Memory B cell (primary cell): ENCODE data around the gene CACNB3.

ENCODE experiments used
- ATAC-seq: fragments of 150-1000 bp; cut with Tn5 transposase; 2 replicates; pipeline ENCODE4 v1.10.0; 2021; ENCODE audit warnings: low read depth, mild to moderate bottlenecking, moderate library complexity
- DNase-seq, 2 donors: peaks; one replicate each; pipeline ENCODE4 v3.0.0; 2022; ENCODE audit warnings: low spot score in 2 of 2
- H3K27ac Mint-ChIP-seq: one replicate; pipeline ENCODE4 v1.8.0; 2022; ENCODE audit warnings: mild to moderate bottlenecking, moderate library complexity, mixed read lengths
- H3K27me3 Mint-ChIP-seq: one replicate; pipeline ENCODE4 v1.8.0; 2022; ENCODE audit warnings: mixed read lengths
- H3K36me3 Mint-ChIP-seq: one replicate; pipeline ENCODE4 v1.8.0; 2022; ENCODE audit warnings: mild to moderate bottlenecking, mixed read lengths
- H3K4me1 Mint-ChIP-seq: one replicate; pipeline ENCODE4 v1.8.0; 2022; ENCODE audit warnings: mixed read lengths
- H3K4me3 Mint-ChIP-seq: one replicate; pipeline ENCODE4 v1.8.0; 2022; ENCODE audit warnings: mild to moderate bottlenecking, moderate library complexity, mixed read lengths
- H3K9me3 Mint-ChIP-seq: one replicate; pipeline ENCODE4 v1.8.0; 2022; ENCODE audit warnings: mixed read lengths

CACNB3 gene

GRCh38 chr12:48817873-48818830, at the start of gene CACNB3:
Gene CACNB3 (plus strand): TSS chr12:48818496. CDS start chr12:48818930, 434 bp downstream.
- Mint-ChIP-seq H3K27me3 (peaks cover 12% of the 10 kb centered on the region), H3K9me3 (no peaks in the 10 kb centered on the region), H3K4me1 (peaks cover 30% of the 10 kb centered on the region), H3K27ac (no peak within 1 kb of the TSS), H3K36me3 (no peaks in the 10 kb centered on the region), H3K4me3 (peak within 1 kb of the TSS; percentile 91)
- DNase-seq: peak; percentile 38 to 62
- peak; percentile 59 for ATAC-seq

DNA sequence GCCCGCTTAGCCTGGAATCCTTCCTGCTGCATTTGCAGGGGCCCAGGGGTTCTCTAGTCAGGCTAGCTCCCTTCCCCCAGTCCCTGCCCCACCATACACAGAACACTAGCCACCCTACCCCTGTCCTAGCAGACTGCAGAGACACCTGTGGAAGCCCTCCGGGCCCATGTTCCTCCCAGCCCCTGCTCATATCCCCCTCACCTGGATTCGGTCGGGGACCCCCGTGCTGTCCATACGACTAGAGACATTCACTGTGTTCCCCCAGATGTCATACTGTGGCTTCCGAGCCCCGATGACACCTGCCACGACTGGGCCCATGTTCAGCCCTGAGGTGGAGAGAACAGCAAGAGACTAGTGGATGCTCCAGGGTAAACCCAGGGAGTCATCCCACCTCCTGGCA, 49.6 kb upstream of the CACNB3 start:
- H3K4me1 Mint-ChIP-seq: peaks cover 10% of the 10 kb centered on the region
- DNase-seq (no peak), ATAC-seq (no peak)
- H3K9me3 Mint-ChIP-seq: no peaks in the 10 kb centered on the region
- no peak overlapping the region for H3K4me3 Mint-ChIP-seq
- H3K36me3 Mint-ChIP-seq: no peaks in the 10 kb centered on the region
- no peak overlapping the region for H3K27ac Mint-ChIP-seq
- H3K27me3 Mint-ChIP-seq: peaks cover 6% of the 10 kb centered on the region

DNA sequence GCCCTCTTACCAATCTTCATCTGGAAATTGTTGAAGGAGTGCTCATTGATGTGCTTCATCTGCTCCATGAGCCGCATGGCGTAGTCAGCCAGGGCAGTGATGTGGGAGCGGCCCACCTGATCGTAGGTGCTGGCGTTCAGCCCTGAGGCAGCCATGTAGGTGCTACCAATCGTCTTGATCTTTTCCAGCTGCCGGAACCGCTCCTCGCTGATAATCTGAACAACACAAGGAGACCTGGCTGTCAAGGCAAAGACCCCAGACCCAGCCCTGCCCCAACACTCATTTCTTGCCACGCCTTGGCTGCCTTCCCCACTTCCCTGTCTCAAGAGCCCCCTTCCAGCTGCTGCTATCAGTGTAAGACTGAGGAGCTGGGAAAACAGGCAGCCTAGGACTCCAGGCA, 47.5 kb upstream of the CACNB3 start:
- no peak for DNase-seq
- H3K27ac Mint-ChIP-seq: no peak overlapping the region
- H3K4me1 Mint-ChIP-seq: peaks cover 2% of the 10 kb centered on the region
- H3K9me3 Mint-ChIP-seq: no peaks in the 10 kb centered on the region
- no peak for ATAC-seq
- H3K27me3 Mint-ChIP-seq: peaks cover 4% of the 10 kb centered on the region
- no peak overlapping the region for H3K4me3 Mint-ChIP-seq
- no peaks in the 10 kb centered on the region for H3K36me3 Mint-ChIP-seq

GRCh38 chr12:48771588-48772112, 46.6 kb upstream of the CACNB3 start:
- Mint-ChIP-seq H3K27me3 (peaks cover 4% of the 10 kb centered on the region), H3K27ac (no peak overlapping the region), H3K36me3 (no peaks in the 10 kb centered on the region), H3K9me3 (no peaks in the 10 kb centered on the region), H3K4me3 (no peak overlapping the region), H3K4me1 (no peaks in the 10 kb centered on the region)
- no peak for ATAC-seq
- no peak for DNase-seq

GRCh38 chr12:48773686-48774085, 44.6 kb upstream of the CACNB3 start:
- H3K36me3 Mint-ChIP-seq: no peaks in the 10 kb centered on the region
- DNase-seq: no peak
- no peak for ATAC-seq
- H3K27ac Mint-ChIP-seq: no peak overlapping the region
- no peak overlapping the region for H3K4me3 Mint-ChIP-seq
- no peaks in the 10 kb centered on the region for H3K4me1 Mint-ChIP-seq
- peaks cover 6% of the 10 kb centered on the region for H3K27me3 Mint-ChIP-seq
- H3K9me3 Mint-ChIP-seq: no peaks in the 10 kb centered on the region

DNA sequence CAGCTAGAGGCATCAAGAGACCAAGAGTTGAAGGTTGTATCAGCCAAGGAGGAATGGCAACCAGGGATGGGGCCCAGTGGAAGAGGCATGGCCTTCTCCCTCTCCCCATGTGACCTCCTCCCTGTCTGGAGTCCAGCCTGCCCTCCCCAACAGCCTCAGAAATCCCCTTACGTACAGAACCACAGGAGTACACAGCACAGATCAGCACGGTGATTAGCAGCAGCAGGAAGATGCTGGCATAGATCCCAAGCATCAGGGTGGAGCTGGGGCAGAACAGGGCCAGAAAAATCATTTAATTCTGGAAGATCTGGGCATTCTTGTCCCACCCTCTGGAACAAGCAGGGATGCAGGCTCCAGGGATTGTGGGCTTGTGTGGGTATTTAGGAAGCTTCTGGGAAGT, 43.8 kb upstream of the CACNB3 start:
- Mint-ChIP-seq H3K4me1 (no peaks in the 10 kb centered on the region), H3K9me3 (no peaks in the 10 kb centered on the region), H3K27me3 (peaks cover 4% of the 10 kb centered on the region), H3K36me3 (no peaks in the 10 kb centered on the region), H3K27ac (peak overlapping the region; percentile 15), H3K4me3 (no peak overlapping the region)
- DNase-seq (no peak), ATAC-seq (no peak)

DNA sequence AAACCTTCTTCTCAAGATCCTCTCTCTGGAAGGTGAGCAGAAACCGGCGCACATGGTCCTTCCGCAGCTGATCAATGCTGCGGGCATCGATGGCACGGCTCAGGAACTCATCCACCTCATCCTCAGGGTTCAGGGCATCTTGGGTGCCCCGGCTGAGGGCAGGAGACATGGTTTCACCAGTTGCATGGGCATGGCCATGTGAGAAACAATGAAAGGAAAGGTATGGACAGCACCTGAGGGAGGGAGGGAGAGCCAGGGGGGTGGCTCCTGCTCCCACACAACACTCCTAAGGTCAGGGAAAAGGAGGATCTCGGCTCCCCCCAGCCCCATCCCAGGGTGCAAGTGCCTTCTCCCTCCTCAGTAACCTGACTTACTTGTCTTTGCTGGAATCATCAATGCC, 43.0 kb upstream of the CACNB3 start:
- H3K36me3 Mint-ChIP-seq: no peaks in the 10 kb centered on the region
- no peak overlapping the region for H3K27ac Mint-ChIP-seq
- no peak overlapping the region for H3K4me3 Mint-ChIP-seq
- no peak for DNase-seq
- no peak for ATAC-seq
- peaks cover 4% of the 10 kb centered on the region for H3K27me3 Mint-ChIP-seq
- H3K4me1 Mint-ChIP-seq: no peaks in the 10 kb centered on the region
- no peaks in the 10 kb centered on the region for H3K9me3 Mint-ChIP-seq

DNA sequence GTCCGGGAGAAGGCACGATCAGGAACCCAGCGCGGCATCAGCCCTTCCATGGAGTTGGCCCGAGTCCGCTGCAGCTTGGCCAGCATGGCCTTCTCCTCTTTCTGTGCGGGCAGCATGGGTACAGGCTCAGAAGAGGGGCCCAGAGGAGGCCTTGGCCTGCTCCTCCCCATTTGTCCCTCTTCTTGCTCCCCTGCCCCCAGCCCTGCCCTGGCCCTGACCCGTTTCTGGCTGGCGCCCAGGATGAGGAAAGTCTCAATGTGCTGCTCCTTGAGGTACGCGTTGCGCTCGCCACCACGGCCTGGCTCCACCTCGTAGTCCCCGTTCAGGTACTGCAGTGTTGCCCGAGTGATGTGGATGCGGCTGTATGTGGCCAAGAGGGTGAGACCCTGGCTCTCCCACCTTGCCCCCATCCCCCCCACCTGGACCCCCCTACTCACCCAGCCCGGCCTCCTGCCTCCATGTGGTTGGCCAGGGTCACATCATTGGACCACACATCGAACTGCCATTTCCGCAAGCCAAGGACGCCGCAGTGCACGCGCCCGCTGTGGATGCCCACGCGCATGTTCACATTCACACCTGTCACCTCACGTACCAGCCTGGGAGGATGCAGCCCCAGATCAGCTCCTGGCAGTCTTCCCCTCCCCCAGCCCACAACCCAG, 42.2 kb upstream of the CACNB3 start:
- DNase-seq (no peak), ATAC-seq (no peak)
- Mint-ChIP-seq H3K27me3 (peaks cover 4% of the 10 kb centered on the region), H3K9me3 (no peaks in the 10 kb centered on the region), H3K27ac (no peak overlapping the region), H3K36me3 (no peaks in the 10 kb centered on the region), H3K4me1 (no peaks in the 10 kb centered on the region), H3K4me3 (no peak overlapping the region)

DNA sequence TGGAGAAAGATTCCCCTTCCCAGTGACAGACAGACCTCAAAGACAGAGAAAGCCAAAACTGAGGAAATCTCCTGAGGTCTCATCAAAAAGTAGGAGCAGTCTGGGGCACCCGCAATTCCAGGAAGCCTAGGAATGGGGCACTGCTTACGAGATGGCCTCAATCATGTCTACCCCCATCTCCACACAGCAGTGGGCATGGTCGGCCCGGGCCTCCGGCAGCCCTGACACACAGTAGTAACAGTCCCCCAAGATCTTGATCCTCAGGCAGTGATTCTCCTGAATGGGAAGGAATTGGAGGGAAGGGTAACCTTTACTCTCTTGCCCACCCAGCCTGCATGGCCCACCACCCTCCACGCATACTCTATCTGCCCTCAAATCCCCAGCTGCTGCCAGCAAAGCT, 41.3 kb upstream of the CACNB3 start:
- Mint-ChIP-seq H3K4me3 (no peak overlapping the region), H3K27me3 (peaks cover 2% of the 10 kb centered on the region), H3K9me3 (no peaks in the 10 kb centered on the region), H3K27ac (no peak overlapping the region), H3K4me1 (no peaks in the 10 kb centered on the region), H3K36me3 (no peaks in the 10 kb centered on the region)
- DNase-seq (no peak), ATAC-seq (no peak)

- Mint-ChIP-seq H3K27ac (peak overlapping the region; percentile 25), H3K9me3 (no peaks in the 10 kb centered on the region), H3K36me3 (no peaks in the 10 kb centered on the region), H3K27me3 (peaks cover 5% of the 10 kb centered on the region), H3K4me3 (no peak overlapping the region), H3K4me1 (no peaks in the 10 kb centered on the region)
- ATAC-seq: no peak
- no peak for DNase-seq
These were observed 40.5 kb upstream of the CACNB3 start for GRCh38 chr12:48777501-48778400.

DNA sequence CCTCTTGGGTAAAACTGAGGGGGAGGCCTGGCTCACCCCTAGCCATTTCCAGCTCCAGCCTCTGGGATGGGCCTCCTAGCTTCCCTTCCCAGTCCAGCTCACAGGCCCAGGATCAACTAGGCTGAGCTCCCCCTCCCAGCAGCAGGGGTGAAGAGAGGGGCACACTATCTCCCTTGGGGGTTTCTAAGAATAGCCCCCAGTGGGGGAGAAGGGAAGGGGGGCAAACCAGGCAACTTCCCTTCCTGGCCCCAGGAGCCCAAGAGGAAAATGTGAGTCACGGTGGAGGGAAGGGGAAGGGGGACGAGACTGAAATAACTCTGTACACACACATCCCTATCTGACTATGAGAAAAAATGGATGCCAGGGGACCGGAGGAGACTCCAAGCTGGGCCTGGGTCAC, 38.4 kb upstream of the CACNB3 start:
- ATAC-seq: no peak
- no peaks in the 10 kb centered on the region for H3K9me3 Mint-ChIP-seq
- no peak overlapping the region for H3K4me3 Mint-ChIP-seq
- no peaks in the 10 kb centered on the region for H3K36me3 Mint-ChIP-seq
- no peaks in the 10 kb centered on the region for H3K4me1 Mint-ChIP-seq
- no peak overlapping the region for H3K27ac Mint-ChIP-seq
- no peak for DNase-seq
- H3K27me3 Mint-ChIP-seq: peaks cover 6% of the 10 kb centered on the region

DNA sequence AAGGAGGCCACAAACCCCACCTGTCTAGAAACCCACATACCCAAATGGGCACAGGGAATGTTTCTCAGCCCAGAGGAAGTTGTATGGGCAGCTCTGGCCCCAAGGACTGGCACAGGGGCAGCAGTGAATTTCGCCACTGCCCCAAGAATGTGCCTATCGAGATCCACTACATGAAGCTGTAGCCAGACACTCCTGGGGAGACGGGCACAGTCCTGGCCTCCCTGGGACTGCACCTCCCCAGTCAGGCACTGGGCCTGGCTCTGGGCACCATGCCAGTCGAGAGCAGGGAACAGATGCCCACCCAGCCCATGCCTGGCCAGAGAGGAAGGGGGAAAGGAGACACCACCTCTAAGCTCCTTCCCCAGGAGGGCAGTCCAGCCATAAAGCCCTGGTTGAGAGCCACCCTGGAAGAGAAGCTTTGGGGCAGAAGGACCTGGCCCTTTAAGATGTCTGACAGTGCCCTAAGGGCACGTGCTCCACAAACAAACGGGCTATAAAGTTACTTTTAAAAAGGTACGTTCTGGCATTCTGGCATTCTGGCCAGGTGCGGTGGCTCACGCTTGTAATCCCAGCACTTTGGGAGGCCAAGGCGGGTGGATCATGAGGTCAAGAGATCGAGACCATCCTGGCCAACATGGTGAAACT, 37.8 kb upstream of the CACNB3 start:
- no peaks in the 10 kb centered on the region for H3K36me3 Mint-ChIP-seq
- H3K4me1 Mint-ChIP-seq: no peaks in the 10 kb centered on the region
- no peak for DNase-seq
- H3K27me3 Mint-ChIP-seq: peaks cover 6% of the 10 kb centered on the region
- no peak for ATAC-seq
- no peak overlapping the region for H3K4me3 Mint-ChIP-seq
- no peak overlapping the region for H3K27ac Mint-ChIP-seq
- no peaks in the 10 kb centered on the region for H3K9me3 Mint-ChIP-seq

- Mint-ChIP-seq H3K27me3 (peaks cover 11% of the 10 kb centered on the region), H3K4me3 (no peak overlapping the region), H3K36me3 (no peaks in the 10 kb centered on the region), H3K4me1 (no peaks in the 10 kb centered on the region), H3K27ac (no peak overlapping the region), H3K9me3 (no peaks in the 10 kb centered on the region)
- ATAC-seq (no peak), DNase-seq (no peak)
These were observed 36.4 kb upstream of the CACNB3 start for GRCh38 chr12:48781750-48782456.
